Upper lobe of left lung (tissue), 6 donors: ENCODE data around the gene ADAM15. TPM values are rescaled to one million over a fixed set of nuclear protein-coding genes. Genes with fewer than 3 reads are reported as not detected.

Experiments used
- ATAC-seq, 2 donors: fragments of 200-7000 bp; cut with Tn5 transposase; one replicate each; pipeline ENCODE4 v1.9.1; 2022; ENCODE audit warnings: mild to moderate bottlenecking in 2 of 2, moderate library complexity in 2 of 2; ENCODE audit not compliant: low FRiP score in 2 of 2
- DNase-seq, 2 donors: peaks; one replicate each; pipeline ENCODE4 v3.0.0-alpha.2; 2019 to 2020
- H3K27ac ChIP-seq, 4 donors: fragments of 200-600 bp; sonication (generic); one replicate each; pipeline ENCODE4 v1.5.1; 2016 to 2019
- H3K27me3 ChIP-seq, 4 donors: fragments of 200-600 bp; sonication (generic); one replicate each; pipeline ENCODE4 v1.5.1; 2017 to 2019
- H3K36me3 ChIP-seq, 4 donors: fragments of 200-600 bp; sonication (generic); one replicate each; pipeline ENCODE4 v1.5.1; 2016 to 2019
- H3K4me1 ChIP-seq, 4 donors: fragments of 200-600 bp; sonication (generic); one replicate each; pipeline ENCODE4 v1.5.1; 2018 to 2019
- H3K4me3 ChIP-seq, 4 donors: fragments of 200-600 bp; sonication (generic); one replicate each; pipeline ENCODE4 v1.5.1; 2017 to 2019; ENCODE audit warnings: mild to moderate bottlenecking in 2 of 4, moderate library complexity in 1 of 4
- H3K9me3 ChIP-seq, 4 donors: fragments of 200-600 bp; sonication (generic); one replicate each; pipeline ENCODE4 v1.5.1; 2018 to 2019
- EP300 ChIP-seq, 4 donors: sonication (generic); formaldehyde crosslinking; IDR thresholded peaks; one replicate each; pipeline ENCODE4 v1.5.1; 2017; ENCODE audit warnings: antibody characterized with exemption in 4 of 4, control low read depth in 2 of 4
- POLR2A ChIP-seq, 4 donors: fragments of 450-650 bp; IDR thresholded peaks; one replicate each; pipeline ENCODE4 v1.5.1; 2016 to 2017; ENCODE audit warnings: antibody characterized with exemption in 4 of 4, mild to moderate bottlenecking in 2 of 4
- POLR2AphosphoS5 ChIP-seq, 2 donors: sonication (generic); formaldehyde crosslinking; IDR thresholded peaks; one replicate each; pipeline ENCODE4 v1.5.1; 2017; ENCODE audit warnings: antibody characterized with exemption in 2 of 2
- WGBS, 2 donors: methylation state at CpG; one replicate each; pipeline ENCODE4 v1.1.5; 2017 to 2018; 5-methylcytosine and 5-hydroxymethylcytosine counted together
- total RNA-seq, 6 donors: library from RNA; depleted of rRNA in 4 of 6; stranded (reverse); fragments of >200 nt in 4 of 6; gene quantifications; one replicate each; pipeline versions ENCODE4 v1.1.0 to v1.2.1, GENCODE V29; 2016 to 2021
- TF ChIP-seq, protein P1 (sequence below), 6 experiments: fragments of 450-650 bp in 4 of 6; fragments of 200-600 bp in 2 of 6; sonication (generic) in 2 of 6; IDR thresholded peaks; one replicate each; pipeline ENCODE4 v1.5.1; 2016 to 2019; ENCODE audit warnings: antibody characterized with exemption in 6 of 6
- donor health status: DM: no; HTN: no; CAD: no; lungs with moderate emphysema.
- donor health status: DM: no; HTN: yes; CAD: no; lungs with severe emphysema.

The ADAM15 gene
- total RNA-seq, 6 donors from 2014 or later: 52.1 to 246 (median 106) TPM

DNA sequence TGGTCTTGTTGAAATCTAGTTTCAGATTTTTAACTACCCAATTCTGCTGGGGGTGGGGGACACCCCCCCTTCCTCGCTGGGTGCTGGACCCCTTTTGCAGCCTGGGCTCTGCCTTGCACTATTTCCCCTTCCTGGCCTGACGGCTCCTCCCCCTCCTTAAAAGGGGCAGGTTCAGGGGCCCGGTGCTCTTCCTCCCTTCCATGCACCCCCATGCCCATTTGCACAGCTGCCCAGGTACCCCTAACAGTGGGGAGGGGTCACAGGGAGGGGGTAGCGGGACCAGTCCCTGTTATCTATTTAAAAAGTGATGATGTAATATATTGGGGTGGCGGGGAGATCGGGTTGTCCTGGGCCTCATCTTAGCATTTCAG lies 33.2 kb upstream of the ADAM15 start:
- H3K4me1 ChIP-seq: peaks cover 42 to 49% (median 44%) of the 10 kb centered on the region in 4 donors

DNA sequence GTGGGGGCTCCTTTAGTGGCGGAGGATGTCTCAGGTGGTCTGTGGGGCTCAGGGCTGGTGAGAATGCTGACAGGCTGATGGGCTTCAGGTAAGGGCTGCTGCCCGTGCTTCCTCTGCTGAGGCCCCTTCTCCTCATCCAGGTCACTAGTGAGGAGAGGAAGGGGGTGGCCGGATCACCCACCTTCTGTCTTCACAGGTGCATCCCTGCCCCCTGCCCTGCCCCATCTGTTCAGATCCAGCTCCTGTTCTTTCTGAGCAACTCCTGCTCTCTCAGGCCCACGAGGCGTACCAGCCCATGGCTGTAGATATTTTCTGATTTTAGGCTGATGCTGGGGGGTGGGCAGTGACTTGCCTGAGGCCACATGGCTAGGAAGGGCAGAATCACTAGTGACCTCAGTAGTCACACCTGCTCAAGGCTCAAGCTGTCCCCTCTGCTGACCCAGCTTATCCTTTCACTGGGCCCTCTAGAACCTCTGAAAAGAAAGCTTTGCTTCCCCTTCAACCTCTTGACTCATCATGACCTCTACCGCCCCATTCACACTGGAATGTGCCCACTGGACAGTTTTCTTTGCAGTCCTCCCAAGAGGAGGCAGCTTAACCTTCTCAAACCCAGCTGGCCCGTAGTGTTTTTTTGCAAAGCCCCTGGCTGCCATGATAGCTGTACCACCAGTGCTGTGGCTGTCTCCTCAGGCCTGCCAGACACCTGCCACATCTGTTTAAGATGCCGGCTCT lies 32.3 kb upstream of the ADAM15 start:
- TF ChIP-seq EP300 (IDR thresholded peaks at IDR 0.05) (no peak), POLR2AphosphoS5 (IDR thresholded peaks at IDR 0.05) (no peak), POLR2A (IDR thresholded peaks at IDR 0.05) (peak in 1 of 4 donors; percentile 7)
- TF ChIP-seq, protein P1, sequence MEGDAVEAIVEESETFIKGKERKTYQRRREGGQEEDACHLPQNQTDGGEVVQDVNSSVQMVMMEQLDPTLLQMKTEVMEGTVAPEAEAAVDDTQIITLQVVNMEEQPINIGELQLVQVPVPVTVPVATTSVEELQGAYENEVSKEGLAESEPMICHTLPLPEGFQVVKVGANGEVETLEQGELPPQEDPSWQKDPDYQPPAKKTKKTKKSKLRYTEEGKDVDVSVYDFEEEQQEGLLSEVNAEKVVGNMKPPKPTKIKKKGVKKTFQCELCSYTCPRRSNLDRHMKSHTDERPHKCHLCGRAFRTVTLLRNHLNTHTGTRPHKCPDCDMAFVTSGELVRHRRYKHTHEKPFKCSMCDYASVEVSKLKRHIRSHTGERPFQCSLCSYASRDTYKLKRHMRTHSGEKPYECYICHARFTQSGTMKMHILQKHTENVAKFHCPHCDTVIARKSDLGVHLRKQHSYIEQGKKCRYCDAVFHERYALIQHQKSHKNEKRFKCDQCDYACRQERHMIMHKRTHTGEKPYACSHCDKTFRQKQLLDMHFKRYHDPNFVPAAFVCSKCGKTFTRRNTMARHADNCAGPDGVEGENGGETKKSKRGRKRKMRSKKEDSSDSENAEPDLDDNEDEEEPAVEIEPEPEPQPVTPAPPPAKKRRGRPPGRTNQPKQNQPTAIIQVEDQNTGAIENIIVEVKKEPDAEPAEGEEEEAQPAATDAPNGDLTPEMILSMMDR (IDR thresholded peaks at IDR 0.05): no peak
- Histone ChIP-seq H3K4me3 (no peak overlapping the region), H3K9me3 (no peaks in the 10 kb centered on the region), H3K27me3 (no peaks in the 10 kb centered on the region), H3K4me1 (peaks cover 33 to 41% (median 40%) of the 10 kb centered on the region in 4 donors), H3K36me3 (peaks cover 4 to 29% (median 23%) of the 10 kb centered on the region in 4 donors), H3K27ac (peak overlapping the region in 2 of 4 donors; percentile 85 to 88)
- DNase-seq (no peak), ATAC-seq (no peak)
- 82 to 84% methylated on average over 8 of the region's 8 CpGs for WGBS, 2 donors

More for the DNA sequence above, 33.2 kb upstream of the ADAM15 start:
- Histone ChIP-seq H3K36me3 (peaks cover 4 to 29% (median 23%) of the 10 kb centered on the region in 4 donors), H3K27ac (peak overlapping the region; percentile 74 to 88 (median 85)), H3K9me3 (no peaks in the 10 kb centered on the region), H3K4me3 (peak overlapping the region in 2 of 4 donors; percentile 44 to 46), H3K27me3 (no peaks in the 10 kb centered on the region)
- TF ChIP-seq, protein P1 (IDR thresholded peaks at IDR 0.05): no peak
- TF ChIP-seq POLR2AphosphoS5 (IDR thresholded peaks at IDR 0.05) (no peak), EP300 (IDR thresholded peaks at IDR 0.05) (no peak)
- WGBS, 2 donors: 41 to 47% methylated on average over 6 of the region's 6 CpGs
- no peak for DNase-seq
- ATAC-seq: no peak

GRCh38 chr1:155019377-155020245 lies 31.5 kb upstream of the ADAM15 start:
- no peak for TF ChIP-seq POLR2A (IDR thresholded peaks at IDR 0.05)
- no peak for TF ChIP-seq EP300 (IDR thresholded peaks at IDR 0.05)
- TF ChIP-seq POLR2AphosphoS5 (IDR thresholded peaks at IDR 0.05): no peak
- TF ChIP-seq, protein P1 (IDR thresholded peaks at IDR 0.05): no peak
- Histone ChIP-seq H3K9me3 (no peaks in the 10 kb centered on the region), H3K4me1 (peaks cover 28 to 37% (median 37%) of the 10 kb centered on the region in 4 donors), H3K36me3 (peaks cover 4 to 22% (median 19%) of the 10 kb centered on the region in 4 donors), H3K27ac (peak overlapping the region in 2 of 4 donors; percentile 11 to 88), H3K4me3 (no peak overlapping the region), H3K27me3 (no peaks in the 10 kb centered on the region)
- ATAC-seq (no peak), DNase-seq (no peak)
- WGBS, 2 donors: 83 to 85% methylated on average over 10 to 11 of the region's 11 CpGs

GRCh38 chr1:155022136-155022926 lies 28.8 kb upstream of the ADAM15 start:
- no peaks in the 10 kb centered on the region for H3K36me3 ChIP-seq
- no peak overlapping the region for H3K4me3 ChIP-seq
- no peak for ATAC-seq
- H3K27me3 ChIP-seq: no peaks in the 10 kb centered on the region
- WGBS, 2 donors: 72 to 84% methylated on average over 8 of the region's 8 CpGs
- H3K27ac ChIP-seq: no peak overlapping the region
- DNase-seq: no peak
- no peaks in the 10 kb centered on the region for H3K9me3 ChIP-seq
- TF ChIP-seq, protein P1 (IDR thresholded peaks at IDR 0.05): no peak
- TF ChIP-seq POLR2AphosphoS5 (IDR thresholded peaks at IDR 0.05) (no peak), EP300 (IDR thresholded peaks at IDR 0.05) (no peak)
- H3K4me1 ChIP-seq: peaks cover 17 to 29% (median 23%) of the 10 kb centered on the region in 4 donors
